Measurements from ENCODE around the gene MYADML2.

The MYADML2 gene

GRCh38 chr17:81910840-81911276, 36.2 kb downstream of the MYADML2 start:
- no peak for TF ChIP-seq CTCF (IDR thresholded peaks at IDR 0.05; ENCODE audit: low read depth, low read length)
- no peak for DNase-seq (ENCODE audit: extremely low read depth, low read depth)

GRCh38 chr17:81909966-81910839, 36.8 kb downstream of the MYADML2 start:
- no peak for DNase-seq (ENCODE audit: extremely low read depth, low read depth)
- no peak for TF ChIP-seq CTCF (IDR thresholded peaks at IDR 0.05; ENCODE audit: low read depth, low read length)

- DNase-seq (ENCODE audit: extremely low read depth, low read depth) = no peak
- TF ChIP-seq CTCF (IDR thresholded peaks at IDR 0.05; ENCODE audit: low read depth, low read length) = no peak
Observed at GRCh38 chr17:81909231-81909630, 37.8 kb downstream of the MYADML2 start.

- TF ChIP-seq CTCF (IDR thresholded peaks at IDR 0.05; ENCODE audit: low read depth, low read length) = no peak
- DNase-seq (ENCODE audit: extremely low read depth, low read depth) = no peak
Observed at GRCh38 chr17:81908793-81909192, 38.2 kb downstream of the MYADML2 start.

- DNase-seq (ENCODE audit: extremely low read depth, low read depth) = no peak
- no peak; the same call in 1 of the 2 replicates for TF ChIP-seq CTCF (IDR thresholded peaks at IDR 0.05; ENCODE audit: low read depth, low read length)
Observed at GRCh38 chr17:81907219-81908145, 39.6 kb downstream of the MYADML2 start.

- DNase-seq (ENCODE audit: extremely low read depth, low read depth) = no peak
- TF ChIP-seq CTCF (IDR thresholded peaks at IDR 0.05; ENCODE audit: low read depth, low read length) = no peak
Observed at GRCh38 chr17:81906476-81907218, 40.4 kb downstream of the MYADML2 start.

Data from AG09319 (cell line).